IMR-90 (cell line): ENCODE data around the gene DENND2C. TPM values are rescaled to one million over a fixed set of nuclear protein-coding genes. Genes with fewer than 3 reads are reported as not detected.

Experiments used
- ATAC-seq: fragments of 200-7000 bp; cut with Tn5 transposase; 2 replicates; pipeline ENCODE4 v1.9.1; 2020; ENCODE audit warnings: low read depth, mild to moderate bottlenecking, moderate library complexity
- BruUV-seq: library from RNA; stranded (reverse); fragments of 400-500 nt; replicated peaks from 2 replicates; lab custom pipeline; 2021; lab: Mats Ljungman, UMichigan
- CTCF ChIA-PET: fragments of 300-600 bp; formaldehyde crosslinking; extraction: SDS; loops from one replicate; lab custom pipeline; 2021; ENCODE audit warnings: antibody characterized with exemption; lab: Yijun Ruan, JAX
- POLR2A ChIA-PET: fragments of 300-600 bp; sonication (Branson Sonifier 250); formaldehyde crosslinking; loops from one replicate; lab custom pipeline; 2022; ENCODE audit warnings: antibody characterized with exemption; ENCODE audit not compliant: unreplicated experiment; lab: Charles Lee
- DNase-seq: peaks from one replicate; pipeline ENCODE4 v3.0.0; 2013
- H2AFZ ChIP-seq: replicated peaks from 2 replicates; pipeline ENCODE3; 2013; ENCODE audit warnings: low read length, mild to moderate bottlenecking; ENCODE audit not compliant: poor library complexity
- H2AK5ac ChIP-seq: 2 replicates; pipeline ENCODE4 v1.6.1; 2013; ENCODE audit warnings: low read depth, low read length, inconsistent platforms
- H2AK9ac ChIP-seq: replicated peaks from 2 replicates; pipeline ENCODE3; 2013; ENCODE audit warnings: mild to moderate bottlenecking, low read depth, low read length, moderate library complexity; ENCODE audit not compliant: poor library complexity
- H2BK120ac ChIP-seq: 2 replicates; pipeline ENCODE4 v1.6.1; 2013; ENCODE audit warnings: low read depth, low read length, inconsistent platforms
- H2BK15ac ChIP-seq: 3 replicates; pipeline ENCODE4 v1.6.1; 2013; ENCODE audit warnings: low read depth, low read length, inconsistent platforms
- H2BK20ac ChIP-seq: 2 replicates; pipeline ENCODE4 v1.6.1; 2013; ENCODE audit warnings: low read depth, mild to moderate bottlenecking, inconsistent platforms, low read length, moderate library complexity
- H2BK5ac ChIP-seq: 2 replicates; pipeline ENCODE4 v1.6.1; 2013; ENCODE audit warnings: mild to moderate bottlenecking, low read depth, low read length, inconsistent platforms; ENCODE audit not compliant: poor library complexity, severe bottlenecking
- H3K14ac ChIP-seq: replicated peaks from 2 replicates; pipeline ENCODE4 v1.6.1; 2013; ENCODE audit warnings: low read depth, low read length, inconsistent platforms
- H3K18ac ChIP-seq: 2 replicates; pipeline ENCODE4 v1.6.1; 2013; ENCODE audit warnings: low read depth, low read length, control low read depth
- H3K23ac ChIP-seq: 2 replicates; pipeline ENCODE4 v1.6.1; 2013; ENCODE audit warnings: low read depth, low read length, inconsistent platforms
- H3K27ac ChIP-seq: 2 replicates; pipeline ENCODE4 v1.5.1; 2013; ENCODE audit warnings: mild to moderate bottlenecking, control low read depth, low read length; ENCODE audit not compliant: insufficient read depth
- H3K27me3 ChIP-seq: 2 replicates; pipeline ENCODE4 v1.6.1; 2013; ENCODE audit warnings: low read length; ENCODE audit not compliant: control insufficient read depth, insufficient read depth
- H3K36me3 ChIP-seq: 2 replicates; pipeline ENCODE4 v1.6.1; 2013; ENCODE audit warnings: low read length, mixed read lengths; ENCODE audit not compliant: control insufficient read depth, insufficient read depth
- H3K4ac ChIP-seq: 2 replicates; pipeline ENCODE4 v1.6.1; 2013; ENCODE audit warnings: low read depth, low read length, inconsistent platforms
- H3K4me1 ChIP-seq: 2 replicates; pipeline ENCODE4 v1.6.1; 2013; ENCODE audit warnings: low read length, mixed read lengths; ENCODE audit not compliant: control insufficient read depth, insufficient read depth
- H3K4me2 ChIP-seq: 2 replicates; pipeline ENCODE4 v1.6.1; 2013; ENCODE audit warnings: low read depth, mild to moderate bottlenecking, control low read depth, low read length, moderate library complexity
- H3K4me3 ChIP-seq: 2 replicates; pipeline ENCODE4 v1.5.1; 2013; ENCODE audit warnings: low read depth, mild to moderate bottlenecking, control low read depth, low read length, moderate library complexity; ENCODE audit not compliant: insufficient read depth
- H3K56ac ChIP-seq: 2 replicates; pipeline ENCODE4 v1.6.1; 2013; ENCODE audit warnings: low read length, inconsistent platforms; ENCODE audit not compliant: insufficient read depth; ENCODE audit errors: extremely low read depth
- H3K79me1 ChIP-seq, 2 experiments: 2 replicates each; pipeline ENCODE4 v1.6.1; 2013; ENCODE audit warnings: low read length in 2 of 2, inconsistent platforms in 1 of 2, low read depth in 1 of 2
- H3K9ac ChIP-seq: 2 replicates; pipeline ENCODE4 v1.6.1; 2013; ENCODE audit warnings: low read depth, low read length, control low read depth
- H3K9me1 ChIP-seq: 2 replicates; pipeline ENCODE4 v1.6.1; 2013; ENCODE audit warnings: low read length, inconsistent platforms; ENCODE audit not compliant: insufficient read depth
- H3K9me3 ChIP-seq: 2 replicates; pipeline ENCODE4 v1.6.1; 2013; ENCODE audit warnings: low read length; ENCODE audit not compliant: control insufficient read depth, insufficient read depth
- H4K20me1 ChIP-seq: 2 replicates; pipeline ENCODE4 v1.6.1; 2013; ENCODE audit warnings: low read length, inconsistent platforms; ENCODE audit not compliant: insufficient read depth
- H4K5ac ChIP-seq: 2 replicates; pipeline ENCODE4 v1.6.1; 2013; ENCODE audit warnings: mild to moderate bottlenecking, low read depth, low read length, control low read depth
- H4K8ac ChIP-seq, 2 experiments: 2 replicates each; pipeline ENCODE4 v1.6.1; 2013; ENCODE audit warnings: low read depth in 2 of 2, low read length in 2 of 2, control low read depth in 1 of 2, inconsistent platforms in 1 of 2
- H4K91ac ChIP-seq: 2 replicates; pipeline ENCODE4 v1.6.1; 2013; ENCODE audit warnings: low read depth, low read length, inconsistent platforms; ENCODE audit not compliant: insufficient read depth
- BHLHE40 ChIP-seq: fragments of 150-350 bp; IDR thresholded peaks from 2 replicates; pipeline ENCODE4 v1.6.1; 2016; ENCODE audit warnings: mild to moderate bottlenecking, low read depth, low read length
- CHD1 ChIP-seq: IDR thresholded peaks from 2 replicates; pipeline ENCODE4 v1.6.1; 2012; ENCODE audit warnings: low read depth, low read length, improper control_type of control experiment
- FOS ChIP-seq: fragments of 150-350 bp; IDR thresholded peaks from 2 replicates; pipeline ENCODE4 v1.6.1; 2016; ENCODE audit warnings: low read depth, low read length
- MAFK ChIP-seq: IDR thresholded peaks from 2 replicates; pipeline ENCODE4 v1.6.1; 2012; ENCODE audit warnings: low read depth, low read length, improper control_type of control experiment
- MXI1 ChIP-seq: IDR thresholded peaks from 2 replicates; pipeline ENCODE4 v1.6.1; 2012; ENCODE audit warnings: low read depth, mild to moderate bottlenecking, low read length, moderate library complexity, borderline replicate concordance
- NFE2L2 ChIP-seq: fragments of 150-350 bp; IDR thresholded peaks from 2 replicates; pipeline ENCODE4 v1.6.1; 2016; ENCODE audit warnings: low read depth, mild to moderate bottlenecking, low read length
- RFX5 ChIP-seq: IDR thresholded peaks from 2 replicates; pipeline ENCODE4 v1.8.0; 2012; ENCODE audit warnings: low read depth, mild to moderate bottlenecking, low read length, moderate library complexity
- SMC3 ChIP-seq: fragments of 150-350 bp; IDR thresholded peaks from 2 replicates; pipeline ENCODE4 v1.6.1; 2016; ENCODE audit warnings: low read depth, mild to moderate bottlenecking, antibody characterized with exemption, low read length, moderate library complexity
- WGBS, 2 experiments: methylation state at CpG; one replicate each; pipeline versions ENCODE4 v1.1.5 to v1.1.7; 2013; ENCODE audit warnings: missing lambda C conversion rate in 2 of 2; ENCODE audit not compliant: insufficient read length in 1 of 2; ENCODE audit errors: extremely low coverage in 2 of 2; 5-methylcytosine and 5-hydroxymethylcytosine counted together
- dilution Hi-C: fragments of 300-500 bp; cut with HindIII; formaldehyde crosslinking; loops from one replicate; pipeline ENCODE4 v1.14.3; 2018; ENCODE audit warnings: low sequenced_read_pairs; ENCODE audit not compliant: unreplicated experiment
- in situ Hi-C: fragments of 300-500 bp; cut with MboI; formaldehyde crosslinking; loops from 3 replicates; pipeline ENCODE4 v1.14.3; 2019; ENCODE audit warnings: low sequenced_read_pairs, inconsistent platforms, mixed read lengths
- intact Hi-C: fragments of 100-400 bp; cut with micrococcal nuclease; formaldehyde crosslinking; loops from 2 replicates; pipeline ENCODE4 v1.10.0; 2022
- polyA plus RNA-seq, 3 experiments: library from polyadenylated mRNA; depleted of rRNA; stranded (reverse); fragments of >200 nt; gene quantifications; 2 replicates each; pipeline ENCODE4 v1.2.3, GENCODE V29; 2012; ENCODE audit warnings: low replicate concordance in 1 of 3
- total RNA-seq: library from RNA; depleted of rRNA; stranded (reverse); fragments of >200 nt; gene quantifications from 2 replicates; pipeline ENCODE4 v1.2.3, GENCODE V29; 2012
- TF ChIP-seq, protein P1 (sequence below): conservative IDR thresholded peaks from 2 replicates; pipeline ENCODE4 v1.5.1; 2012; ENCODE audit warnings: mild to moderate bottlenecking, low read depth, low read length, improper control_type of control experiment
- TF ChIP-seq, protein P2 (sequence below): fragments of 150-350 bp; IDR thresholded peaks from 2 replicates; pipeline ENCODE4 v1.6.1; 2017; ENCODE audit warnings: mild to moderate bottlenecking, antibody characterized with exemption, low read length, low read depth
- TF ChIP-seq, protein P3 (sequence below): fragments of 150-350 bp; IDR thresholded peaks from 2 replicates; pipeline ENCODE4 v1.6.1; 2016; ENCODE audit warnings: low read depth, mild to moderate bottlenecking, low read length, moderate library complexity, borderline replicate concordance

Gene DENND2C
- total and polyA plus RNA-seq, 2 of the 4 experiments (the other 2 are of a cell fraction): 0.58 to 2.2 TPM

DNA sequence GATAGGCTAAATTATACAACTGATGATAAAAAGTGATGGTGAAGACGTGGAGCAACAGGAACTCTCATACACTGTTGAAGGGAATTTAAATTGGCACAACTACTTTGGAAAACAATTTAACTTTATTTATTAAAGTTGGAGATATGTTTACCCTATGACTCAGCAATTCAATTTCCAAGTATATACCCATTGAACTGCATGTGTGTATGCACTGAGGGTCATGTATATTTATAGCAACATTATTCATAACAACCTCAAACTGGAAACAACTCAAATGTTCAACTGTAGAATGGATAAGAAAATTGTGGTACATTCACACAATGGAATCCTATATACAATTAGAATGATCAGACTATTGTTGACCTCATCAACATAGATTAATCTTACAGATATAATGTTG is 71.9 kb downstream of the DENND2C start:
- no peak overlapping the region; a peak in 1 of 4 replicates for H4K8ac ChIP-seq
- ChIA-PET CTCF (no interaction called here), POLR2A (no interaction called here)
- in situ Hi-C loops: no loop called here
- no peak overlapping the region for H2BK5ac ChIP-seq
- H3K9ac ChIP-seq: no peak overlapping the region
- no TSS peak for BruUV-seq
- H3K4me3 ChIP-seq: no peak overlapping the region
- H3K79me1 ChIP-seq: no peaks in the 10 kb centered on the region
- H2BK15ac ChIP-seq: no peak overlapping the region
- no peaks in the 10 kb centered on the region for H3K9me1 ChIP-seq
- H2BK20ac ChIP-seq: no peak overlapping the region
- whole genome bisulfite sequencing, 2 experiments: no CpG with 5 or more reads among the region's 1 CpG
- no peak overlapping the region for H2AFZ ChIP-seq
- H3K4ac ChIP-seq: no peak overlapping the region
- no peak overlapping the region for H3K23ac ChIP-seq
- no peak overlapping the region for H2AK5ac ChIP-seq
- no peak overlapping the region for H2AK9ac ChIP-seq
- no peaks in the 10 kb centered on the region for H3K4me1 ChIP-seq
- no peak overlapping the region for H4K5ac ChIP-seq
- DNase-seq (peak; percentile 55), ATAC-seq (peak; percentile 49)
- no peak overlapping the region for H3K14ac ChIP-seq
- H4K20me1 ChIP-seq: no peaks in the 10 kb centered on the region
- H3K9me3 ChIP-seq: no peaks in the 10 kb centered on the region
- H4K91ac ChIP-seq: no peak overlapping the region
- H3K56ac ChIP-seq: no peak overlapping the region
- H3K4me2 ChIP-seq: no peak overlapping the region
- no peak overlapping the region for H3K18ac ChIP-seq
- H3K27ac ChIP-seq: no peak overlapping the region
- TF ChIP-seq SMC3 (no peak), MXI1 (no peak), RFX5 (no peak), NFE2L2 (peak; percentile 81), FOS (no peak), BHLHE40 (no peak), CHD1 (no peak), MAFK (peak; percentile 22; the same call in 1 of the 2 replicates)
- TF ChIP-seq, protein P1, sequence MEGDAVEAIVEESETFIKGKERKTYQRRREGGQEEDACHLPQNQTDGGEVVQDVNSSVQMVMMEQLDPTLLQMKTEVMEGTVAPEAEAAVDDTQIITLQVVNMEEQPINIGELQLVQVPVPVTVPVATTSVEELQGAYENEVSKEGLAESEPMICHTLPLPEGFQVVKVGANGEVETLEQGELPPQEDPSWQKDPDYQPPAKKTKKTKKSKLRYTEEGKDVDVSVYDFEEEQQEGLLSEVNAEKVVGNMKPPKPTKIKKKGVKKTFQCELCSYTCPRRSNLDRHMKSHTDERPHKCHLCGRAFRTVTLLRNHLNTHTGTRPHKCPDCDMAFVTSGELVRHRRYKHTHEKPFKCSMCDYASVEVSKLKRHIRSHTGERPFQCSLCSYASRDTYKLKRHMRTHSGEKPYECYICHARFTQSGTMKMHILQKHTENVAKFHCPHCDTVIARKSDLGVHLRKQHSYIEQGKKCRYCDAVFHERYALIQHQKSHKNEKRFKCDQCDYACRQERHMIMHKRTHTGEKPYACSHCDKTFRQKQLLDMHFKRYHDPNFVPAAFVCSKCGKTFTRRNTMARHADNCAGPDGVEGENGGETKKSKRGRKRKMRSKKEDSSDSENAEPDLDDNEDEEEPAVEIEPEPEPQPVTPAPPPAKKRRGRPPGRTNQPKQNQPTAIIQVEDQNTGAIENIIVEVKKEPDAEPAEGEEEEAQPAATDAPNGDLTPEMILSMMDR: no peak
- TF ChIP-seq, protein P2, sequence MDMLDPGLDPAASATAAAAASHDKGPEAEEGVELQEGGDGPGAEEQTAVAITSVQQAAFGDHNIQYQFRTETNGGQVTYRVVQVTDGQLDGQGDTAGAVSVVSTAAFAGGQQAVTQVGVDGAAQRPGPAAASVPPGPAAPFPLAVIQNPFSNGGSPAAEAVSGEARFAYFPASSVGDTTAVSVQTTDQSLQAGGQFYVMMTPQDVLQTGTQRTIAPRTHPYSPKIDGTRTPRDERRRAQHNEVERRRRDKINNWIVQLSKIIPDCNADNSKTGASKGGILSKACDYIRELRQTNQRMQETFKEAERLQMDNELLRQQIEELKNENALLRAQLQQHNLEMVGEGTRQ: no peak
- TF ChIP-seq, protein P3, sequence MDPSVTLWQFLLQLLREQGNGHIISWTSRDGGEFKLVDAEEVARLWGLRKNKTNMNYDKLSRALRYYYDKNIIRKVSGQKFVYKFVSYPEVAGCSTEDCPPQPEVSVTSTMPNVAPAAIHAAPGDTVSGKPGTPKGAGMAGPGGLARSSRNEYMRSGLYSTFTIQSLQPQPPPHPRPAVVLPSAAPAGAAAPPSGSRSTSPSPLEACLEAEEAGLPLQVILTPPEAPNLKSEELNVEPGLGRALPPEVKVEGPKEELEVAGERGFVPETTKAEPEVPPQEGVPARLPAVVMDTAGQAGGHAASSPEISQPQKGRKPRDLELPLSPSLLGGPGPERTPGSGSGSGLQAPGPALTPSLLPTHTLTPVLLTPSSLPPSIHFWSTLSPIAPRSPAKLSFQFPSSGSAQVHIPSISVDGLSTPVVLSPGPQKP: no peak
- H2BK120ac ChIP-seq: no peak overlapping the region
- dilution Hi-C loops: no loop called here
- intact Hi-C loops: no loop called here
- H3K36me3 ChIP-seq: no peaks in the 10 kb centered on the region
- H3K27me3 ChIP-seq: no peaks in the 10 kb centered on the region
